GM12875 (cell line): ENCODE data around the gene ARID2.

Experiments used
- H3K4me3 ChIP-seq: one replicate; pipeline ENCODE4 v1.5.1; 2011; ENCODE audit warnings: low read depth, low read length, control low read depth
- TF ChIP-seq, protein P1 (sequence below): IDR thresholded peaks from 2 replicates; pipeline ENCODE4 v1.5.1; 2011; ENCODE audit warnings: low read depth, mild to moderate bottlenecking, control low read depth, inconsistent platforms, low read length, moderate library complexity, borderline replicate concordance; ENCODE audit not compliant: insufficient read depth

Gene ARID2, protein sequence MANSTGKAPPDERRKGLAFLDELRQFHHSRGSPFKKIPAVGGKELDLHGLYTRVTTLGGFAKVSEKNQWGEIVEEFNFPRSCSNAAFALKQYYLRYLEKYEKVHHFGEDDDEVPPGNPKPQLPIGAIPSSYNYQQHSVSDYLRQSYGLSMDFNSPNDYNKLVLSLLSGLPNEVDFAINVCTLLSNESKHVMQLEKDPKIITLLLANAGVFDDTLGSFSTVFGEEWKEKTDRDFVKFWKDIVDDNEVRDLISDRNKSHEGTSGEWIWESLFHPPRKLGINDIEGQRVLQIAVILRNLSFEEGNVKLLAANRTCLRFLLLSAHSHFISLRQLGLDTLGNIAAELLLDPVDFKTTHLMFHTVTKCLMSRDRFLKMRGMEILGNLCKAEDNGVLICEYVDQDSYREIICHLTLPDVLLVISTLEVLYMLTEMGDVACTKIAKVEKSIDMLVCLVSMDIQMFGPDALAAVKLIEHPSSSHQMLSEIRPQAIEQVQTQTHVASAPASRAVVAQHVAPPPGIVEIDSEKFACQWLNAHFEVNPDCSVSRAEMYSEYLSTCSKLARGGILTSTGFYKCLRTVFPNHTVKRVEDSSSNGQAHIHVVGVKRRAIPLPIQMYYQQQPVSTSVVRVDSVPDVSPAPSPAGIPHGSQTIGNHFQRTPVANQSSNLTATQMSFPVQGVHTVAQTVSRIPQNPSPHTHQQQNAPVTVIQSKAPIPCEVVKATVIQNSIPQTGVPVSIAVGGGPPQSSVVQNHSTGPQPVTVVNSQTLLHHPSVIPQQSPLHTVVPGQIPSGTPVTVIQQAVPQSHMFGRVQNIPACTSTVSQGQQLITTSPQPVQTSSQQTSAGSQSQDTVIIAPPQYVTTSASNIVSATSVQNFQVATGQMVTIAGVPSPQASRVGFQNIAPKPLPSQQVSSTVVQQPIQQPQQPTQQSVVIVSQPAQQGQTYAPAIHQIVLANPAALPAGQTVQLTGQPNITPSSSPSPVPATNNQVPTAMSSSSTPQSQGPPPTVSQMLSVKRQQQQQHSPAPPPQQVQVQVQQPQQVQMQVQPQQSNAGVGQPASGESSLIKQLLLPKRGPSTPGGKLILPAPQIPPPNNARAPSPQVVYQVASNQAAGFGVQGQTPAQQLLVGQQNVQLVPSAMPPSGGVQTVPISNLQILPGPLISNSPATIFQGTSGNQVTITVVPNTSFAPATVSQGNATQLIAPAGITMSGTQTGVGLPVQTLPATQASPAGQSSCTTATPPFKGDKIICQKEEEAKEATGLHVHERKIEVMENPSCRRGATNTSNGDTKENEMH (N-terminal part only)

DNA sequence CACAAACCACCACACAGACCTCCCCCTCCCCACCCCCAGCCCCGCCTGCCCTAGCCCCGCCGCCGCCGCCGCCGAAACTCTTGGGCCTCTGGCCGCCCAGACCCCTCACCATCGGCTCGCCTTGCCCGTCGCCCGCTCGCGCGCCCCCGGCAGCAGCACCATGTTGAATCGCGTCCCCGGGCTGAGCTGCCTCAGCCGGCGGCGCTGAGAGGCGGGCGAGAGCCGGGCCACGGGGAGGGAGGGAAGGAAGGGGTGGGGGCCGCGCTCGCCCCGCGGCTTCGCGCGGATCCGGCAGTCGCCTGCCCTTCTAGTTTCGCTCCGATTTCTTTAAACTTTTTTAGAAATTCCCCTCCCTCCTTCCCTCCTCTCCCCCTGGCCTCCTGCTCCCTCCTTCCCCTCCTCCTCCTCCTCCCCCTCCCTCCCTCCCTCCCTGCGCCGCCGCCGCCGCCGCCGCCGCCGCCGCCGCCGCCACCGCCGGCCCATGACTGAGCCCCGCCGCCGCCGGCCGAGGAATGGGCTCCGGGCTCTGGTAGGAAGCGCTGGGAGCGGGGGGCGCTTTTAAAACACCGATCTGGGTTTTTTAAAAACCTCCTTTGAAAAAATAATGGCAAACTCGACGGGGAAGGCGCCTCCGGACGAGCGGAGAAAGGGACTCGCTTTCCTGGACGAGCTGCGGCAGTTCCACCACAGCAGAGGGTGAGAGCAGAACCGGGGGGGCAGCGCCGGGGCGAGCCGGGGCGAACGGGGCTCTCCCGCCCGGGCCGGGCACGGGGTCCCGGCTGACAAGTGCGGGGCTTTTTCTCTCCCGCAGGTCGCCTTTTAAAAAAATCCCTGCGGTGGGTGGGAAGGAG is at the start of gene ARID2:
TSS of gene ARID2 (plus strand) at position 474 of the 851 bp plus-strand sequence. CDS start at position 605, 131 bp downstream.
- H3K4me3 ChIP-seq = peak within 1 kb of the TSS; percentile 96
- TF ChIP-seq, protein P1, sequence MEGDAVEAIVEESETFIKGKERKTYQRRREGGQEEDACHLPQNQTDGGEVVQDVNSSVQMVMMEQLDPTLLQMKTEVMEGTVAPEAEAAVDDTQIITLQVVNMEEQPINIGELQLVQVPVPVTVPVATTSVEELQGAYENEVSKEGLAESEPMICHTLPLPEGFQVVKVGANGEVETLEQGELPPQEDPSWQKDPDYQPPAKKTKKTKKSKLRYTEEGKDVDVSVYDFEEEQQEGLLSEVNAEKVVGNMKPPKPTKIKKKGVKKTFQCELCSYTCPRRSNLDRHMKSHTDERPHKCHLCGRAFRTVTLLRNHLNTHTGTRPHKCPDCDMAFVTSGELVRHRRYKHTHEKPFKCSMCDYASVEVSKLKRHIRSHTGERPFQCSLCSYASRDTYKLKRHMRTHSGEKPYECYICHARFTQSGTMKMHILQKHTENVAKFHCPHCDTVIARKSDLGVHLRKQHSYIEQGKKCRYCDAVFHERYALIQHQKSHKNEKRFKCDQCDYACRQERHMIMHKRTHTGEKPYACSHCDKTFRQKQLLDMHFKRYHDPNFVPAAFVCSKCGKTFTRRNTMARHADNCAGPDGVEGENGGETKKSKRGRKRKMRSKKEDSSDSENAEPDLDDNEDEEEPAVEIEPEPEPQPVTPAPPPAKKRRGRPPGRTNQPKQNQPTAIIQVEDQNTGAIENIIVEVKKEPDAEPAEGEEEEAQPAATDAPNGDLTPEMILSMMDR = no peak

DNA sequence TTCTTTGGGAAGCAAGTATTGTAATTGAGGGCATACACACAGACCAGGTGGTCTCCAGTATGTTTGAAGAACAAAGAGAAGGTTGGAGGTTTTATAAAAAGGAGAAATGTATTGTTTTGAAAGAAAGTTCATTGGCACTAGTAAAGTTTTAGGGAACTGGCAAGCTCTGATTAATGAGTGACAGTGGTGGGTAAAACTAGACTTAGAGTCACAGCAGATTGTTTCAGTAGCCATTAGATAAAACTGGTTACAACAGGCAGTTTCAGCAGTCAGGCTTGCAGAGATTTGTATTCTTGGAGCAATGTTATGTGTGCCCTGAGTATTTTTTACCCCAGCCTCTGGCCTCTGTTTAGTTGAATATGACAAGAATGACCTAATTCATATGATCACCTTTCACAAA is 49.1 kb upstream of the ARID2 start:
- TF ChIP-seq, protein P1 = no peak
- H3K4me3 ChIP-seq = no peak overlapping the region

DNA sequence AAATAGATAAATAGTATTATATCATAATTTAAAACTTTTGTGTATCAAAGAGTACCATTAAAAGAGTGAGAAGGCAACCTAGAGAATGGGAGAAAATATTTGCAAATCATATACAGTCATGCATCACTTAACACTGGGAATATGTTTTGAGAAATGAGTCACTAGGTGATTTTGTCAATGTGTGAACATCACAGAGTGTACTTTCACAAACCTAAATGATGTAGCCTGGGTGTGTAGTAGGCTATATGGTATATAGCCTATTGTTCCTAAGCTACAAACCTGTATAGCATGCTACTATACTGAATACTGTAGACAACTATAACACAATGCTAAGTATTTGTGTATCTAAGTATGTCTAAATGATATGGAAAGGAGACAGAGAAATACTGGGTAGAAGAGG is 48.0 kb upstream of the ARID2 start:
- H3K4me3 ChIP-seq = no peak overlapping the region
- TF ChIP-seq, protein P1 = no peak

DNA sequence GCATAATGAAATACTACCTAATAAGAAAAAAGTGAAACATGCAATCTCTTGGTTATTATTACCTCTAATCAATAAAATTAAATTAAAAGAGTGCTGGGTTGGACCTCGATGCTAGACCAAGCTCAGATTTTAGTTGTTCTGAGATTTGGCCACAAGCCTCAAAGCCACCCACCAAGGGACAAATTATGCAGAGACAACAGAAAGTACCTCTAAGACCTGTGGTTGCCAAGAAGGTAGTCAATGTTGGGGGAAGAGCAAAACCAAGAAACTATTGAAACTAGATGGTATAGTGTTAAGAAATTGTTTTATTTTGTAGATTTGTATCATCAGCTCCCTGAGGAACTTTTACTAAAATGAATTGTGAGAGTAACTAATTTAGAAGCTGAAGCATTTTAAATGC is 43.8 kb upstream of the ARID2 start:
- H3K4me3 ChIP-seq = no peak overlapping the region
- TF ChIP-seq, protein P1 = no peak

DNA sequence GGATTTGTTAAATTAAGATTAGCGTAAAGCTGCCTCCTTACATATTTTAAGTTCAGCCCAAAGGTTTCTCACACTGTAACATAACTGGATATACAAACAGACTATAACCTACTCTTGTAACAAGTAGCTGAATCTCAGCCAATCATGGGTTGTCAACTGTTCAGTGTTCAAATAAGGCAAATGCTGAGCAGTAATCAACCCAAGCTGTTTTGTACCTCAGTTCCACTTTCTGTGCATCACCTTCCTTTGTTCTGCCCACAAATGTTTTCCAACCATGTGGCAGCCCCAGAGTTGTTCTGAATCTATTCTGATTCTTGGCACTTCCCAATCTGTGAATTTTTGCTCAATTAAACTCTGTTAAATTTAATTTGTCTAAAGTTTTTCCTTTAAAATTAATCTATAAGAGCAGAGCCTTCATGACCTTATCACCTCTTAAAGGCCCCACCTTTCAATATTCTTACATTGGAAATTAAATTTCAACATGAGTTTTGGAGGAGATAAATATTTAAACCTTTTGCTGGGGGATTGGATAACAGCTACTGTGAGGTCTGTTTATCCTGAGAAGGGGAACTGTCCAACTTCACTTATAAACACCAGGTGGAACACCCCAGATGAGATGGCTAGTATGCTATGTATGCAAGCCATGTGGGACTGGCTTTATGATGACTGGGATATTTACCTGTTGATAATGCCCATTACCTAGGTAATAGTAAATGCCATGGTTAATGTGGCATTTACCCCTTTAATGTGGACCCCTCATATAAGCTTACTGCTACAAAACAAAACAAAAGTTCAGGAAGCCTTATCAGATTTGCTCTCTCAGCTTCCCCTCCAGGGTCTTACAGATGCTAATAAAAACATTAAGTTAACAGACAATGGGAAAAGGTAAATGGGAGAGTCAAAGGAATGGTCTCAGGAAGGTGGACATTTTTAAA is 42.2 kb upstream of the ARID2 start:
- TF ChIP-seq, protein P1 = no peak
- no peak overlapping the region for H3K4me3 ChIP-seq

DNA sequence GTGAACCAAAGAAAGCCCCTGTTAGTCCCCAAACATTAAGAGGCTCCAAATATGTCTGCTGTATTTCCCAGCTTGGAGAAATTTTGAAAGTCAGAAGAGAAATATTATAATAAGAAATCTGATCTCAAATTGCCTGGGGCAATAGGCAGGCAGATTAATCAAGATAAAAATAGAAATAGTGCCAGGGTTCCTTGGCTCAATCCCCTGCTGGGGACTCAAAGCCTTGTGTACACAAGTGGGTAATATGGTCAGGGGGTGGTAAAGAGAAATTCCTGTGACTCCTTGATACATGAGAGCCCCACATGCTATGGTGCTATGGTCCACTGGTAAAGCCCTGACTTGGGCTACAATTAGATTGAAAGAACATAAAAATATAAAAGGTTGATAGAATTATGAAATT is 41.3 kb upstream of the ARID2 start:
- TF ChIP-seq, protein P1 = no peak
- no peak overlapping the region for H3K4me3 ChIP-seq
